ENCODE data around the gene SLC11A2.
A peak's percentile ranks its signal among the peaks of the same experiment; 100 is the strongest.
"Not testable (repeated sequence)": the region's sequence is repeated elsewhere in the genome, so short reads cannot be mapped to it uniquely, and the experiment has no call there.

SLC11A2 gene

DNA sequence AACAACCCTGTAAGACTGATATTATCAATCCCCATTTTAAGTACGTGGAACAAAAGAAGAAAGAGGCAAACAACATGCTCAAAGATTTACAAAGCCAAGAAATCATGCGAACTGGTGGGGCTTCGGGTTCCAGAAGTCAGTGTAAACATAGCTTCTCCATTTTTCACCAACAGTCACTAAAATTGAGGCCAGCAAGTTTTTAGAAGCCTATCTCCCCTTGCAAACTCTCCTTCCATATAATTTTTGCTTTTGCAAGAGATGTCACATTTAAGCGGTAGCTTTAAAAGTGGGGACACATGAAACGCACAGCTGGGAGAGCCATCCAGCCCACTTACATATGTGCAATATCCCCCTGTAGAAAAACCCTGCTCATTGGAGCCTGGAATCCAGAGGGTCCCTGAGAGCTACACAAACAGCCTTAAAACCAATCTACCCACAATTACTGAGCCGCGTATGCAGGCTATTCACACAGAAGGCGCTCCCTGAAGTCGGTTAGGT lies 797 bp downstream of the SLC11A2 start:
- DNase-seq, result no peak

DNA sequence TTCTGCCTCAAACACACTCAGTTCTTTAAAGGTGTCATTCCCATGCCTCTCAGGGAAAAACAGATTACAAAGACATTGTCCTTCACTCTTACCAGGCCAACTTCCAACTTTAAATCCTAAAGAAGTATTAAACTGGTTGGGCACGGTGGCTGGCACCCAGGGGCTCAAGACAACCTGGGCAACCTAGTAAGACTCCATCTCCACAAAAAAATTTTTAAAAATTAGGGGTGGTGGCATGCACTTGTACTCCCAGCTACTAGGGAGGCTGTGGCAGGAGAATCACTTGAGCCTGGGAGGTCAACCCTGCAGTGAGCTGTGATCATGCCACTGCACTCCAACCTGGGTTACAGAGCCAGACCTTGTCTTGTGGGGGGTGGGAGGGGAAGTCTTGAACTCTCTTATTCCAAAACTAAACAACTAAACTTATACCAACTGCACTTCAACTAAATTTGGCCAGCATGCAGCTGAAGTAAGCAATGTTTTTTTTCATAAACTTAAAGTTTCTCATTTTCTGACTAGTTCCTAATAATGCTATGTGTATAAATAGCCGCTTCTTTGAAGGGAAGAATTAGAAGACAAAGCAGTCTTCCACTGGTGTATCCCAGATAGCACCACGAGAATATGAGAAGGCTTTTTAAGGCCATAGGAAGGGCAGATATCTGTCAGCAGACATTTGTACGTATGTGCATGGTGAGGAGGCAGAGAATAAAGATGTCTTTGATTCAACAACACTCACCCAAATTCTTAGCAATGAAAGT lies 2.4 kb downstream of the SLC11A2 start:
- DNase-seq, result no peak

DNA sequence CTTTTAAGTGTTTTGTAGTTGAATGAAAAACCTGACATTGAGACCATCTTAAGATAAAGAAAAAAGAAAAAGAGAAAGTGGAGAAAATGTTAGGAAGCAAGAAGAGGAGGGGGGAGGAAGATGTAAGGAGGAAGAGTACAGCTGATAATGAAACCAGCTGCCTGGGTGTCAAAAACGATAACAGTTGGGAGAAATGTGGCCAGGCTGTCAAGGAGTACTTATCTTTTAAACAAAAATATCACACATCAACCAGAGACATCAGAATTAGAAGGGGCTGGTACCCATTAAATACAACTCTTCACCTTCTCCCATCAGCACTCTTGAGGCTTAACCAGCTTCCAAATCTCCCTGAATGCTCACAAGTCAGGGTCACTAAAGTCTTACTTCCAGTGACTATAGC lies 4.5 kb downstream of the SLC11A2 start:
- no peak for DNase-seq

DNA sequence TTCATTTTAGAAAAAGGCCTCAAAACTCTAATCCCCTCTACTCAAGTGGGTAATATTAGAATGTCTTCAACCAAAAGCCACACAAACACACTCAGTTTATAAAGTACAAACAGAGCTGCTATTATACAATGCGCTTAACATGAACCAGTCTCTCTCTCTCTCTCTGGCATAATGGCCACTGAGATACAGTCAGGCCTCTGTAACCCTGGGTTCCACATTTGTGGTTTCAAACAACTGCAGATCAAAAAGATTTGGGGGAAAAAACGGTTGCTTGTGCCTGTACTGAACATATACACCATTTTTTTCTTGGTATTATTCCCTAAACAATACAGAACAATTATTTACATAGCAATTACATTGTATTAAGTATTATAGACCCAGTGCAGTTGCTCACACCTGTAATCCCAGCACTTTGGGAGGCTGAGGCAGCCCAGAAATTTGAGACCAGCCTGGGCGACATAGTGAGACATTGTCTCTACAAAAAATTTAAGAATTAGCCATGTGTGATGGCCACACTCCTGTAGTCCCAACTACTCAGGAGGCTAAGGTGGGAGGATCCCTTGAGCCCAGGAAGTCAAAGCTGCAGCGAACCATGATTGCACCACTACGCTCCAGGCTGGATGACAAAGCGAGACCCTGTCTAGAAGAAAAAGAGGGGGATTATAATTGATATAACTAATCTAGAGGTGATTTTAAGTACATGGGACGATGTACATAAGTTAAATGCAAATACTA lies 5.6 kb downstream of the SLC11A2 start:
- DNase-seq, result no peak

DNA sequence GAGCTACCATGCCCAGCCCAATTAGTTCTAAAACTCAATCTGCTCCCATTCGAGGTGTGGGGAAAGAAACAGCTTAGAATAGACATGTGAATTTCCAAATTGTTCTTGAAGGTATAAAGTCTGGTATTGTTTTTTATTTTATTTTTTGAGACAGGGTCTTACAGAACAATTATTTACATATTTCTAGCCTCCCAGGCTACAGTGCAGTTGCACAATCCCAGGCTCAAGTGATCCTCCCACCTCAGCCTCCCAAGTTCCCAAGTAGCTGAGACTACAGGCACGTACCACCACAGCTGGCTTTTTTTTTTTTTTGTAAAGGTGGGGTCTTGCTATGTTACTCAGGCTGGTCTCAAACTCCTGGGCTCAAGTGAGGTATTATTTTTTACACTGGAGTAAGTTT lies 6.3 kb downstream of the SLC11A2 start:
- DNase-seq, result no peak

DNA sequence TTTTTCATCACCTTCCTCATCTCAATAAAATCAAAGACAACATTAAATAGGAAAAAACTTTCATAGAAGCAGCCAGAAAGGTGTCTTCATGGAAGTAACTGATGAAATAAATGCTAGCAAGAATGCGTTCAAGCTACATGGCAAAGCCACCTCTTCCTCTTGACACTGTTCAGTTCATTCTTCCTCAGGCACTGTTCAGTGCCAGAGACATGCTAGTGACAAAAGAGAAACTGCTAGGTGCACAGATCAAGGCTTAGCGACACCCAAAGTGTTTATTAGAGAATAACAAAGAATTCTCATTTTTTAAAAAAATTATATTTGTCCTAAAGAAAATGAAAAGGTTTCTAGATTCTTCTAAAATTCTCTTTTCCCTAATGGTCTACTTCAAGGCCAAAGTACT lies 7.2 kb downstream of the SLC11A2 start:
- DNase-seq, result no peak

DNA sequence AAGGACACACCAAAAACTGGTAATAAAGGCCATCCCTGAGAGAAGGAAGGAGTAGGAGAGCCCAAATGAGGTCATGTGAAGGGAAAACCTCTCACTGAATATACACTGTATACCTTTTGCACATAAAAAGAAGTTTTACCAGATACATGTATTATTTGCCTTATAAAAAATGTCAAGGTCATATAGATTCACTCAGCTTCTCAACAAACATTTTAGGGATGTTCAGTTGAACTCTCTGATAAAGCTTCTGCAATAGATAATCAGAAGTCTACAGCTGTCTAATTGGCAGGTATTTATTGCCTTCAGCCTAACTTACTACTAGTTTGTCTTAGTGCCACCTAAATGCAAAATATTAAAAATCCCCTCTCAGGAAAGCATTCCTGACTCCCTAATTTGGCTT lies 8.7 kb downstream of the SLC11A2 start:
- no peak for DNase-seq

DNA sequence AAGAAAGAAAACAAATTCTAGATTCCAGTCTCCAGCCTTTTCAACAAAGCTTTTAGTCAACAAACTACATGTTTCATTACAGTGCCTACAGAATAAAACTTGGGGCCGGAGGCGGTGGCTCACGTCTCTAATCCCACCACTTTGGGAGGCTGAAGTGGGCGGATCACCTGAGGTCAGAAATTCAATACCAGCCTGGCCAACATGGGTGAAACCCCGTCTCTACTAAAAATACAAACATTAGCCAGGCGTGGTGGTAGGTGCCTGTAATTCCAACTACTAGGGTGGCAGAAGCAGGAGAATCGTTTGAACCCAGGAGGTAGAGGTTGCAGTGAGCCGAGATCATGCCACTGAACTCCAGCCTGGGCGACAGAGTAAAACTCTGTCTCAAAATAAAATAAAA lies 11.7 kb downstream of the SLC11A2 start:
- DNase-seq, result not testable (repeated sequence)

DNA sequence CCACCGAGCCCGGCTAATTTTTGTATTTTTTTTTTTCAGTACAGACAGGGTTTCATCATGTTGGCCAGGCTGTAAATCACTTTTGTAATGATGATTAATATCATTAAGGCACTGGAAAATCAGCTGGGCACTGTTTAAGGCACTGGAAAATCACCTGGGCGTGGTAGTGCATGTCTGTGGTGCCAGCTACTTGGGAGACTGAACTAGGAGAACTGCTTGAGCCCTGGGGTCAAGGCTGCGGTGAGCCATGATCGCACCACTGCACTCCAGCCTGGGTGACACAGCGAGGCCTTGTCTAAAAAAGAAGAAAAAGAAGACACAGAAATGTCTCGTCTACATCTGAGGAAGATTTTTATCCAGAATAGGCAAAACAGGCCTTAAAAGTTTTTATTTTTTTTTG lies 12.7 kb downstream of the SLC11A2 start:
- DNase-seq, result no peak

DNA sequence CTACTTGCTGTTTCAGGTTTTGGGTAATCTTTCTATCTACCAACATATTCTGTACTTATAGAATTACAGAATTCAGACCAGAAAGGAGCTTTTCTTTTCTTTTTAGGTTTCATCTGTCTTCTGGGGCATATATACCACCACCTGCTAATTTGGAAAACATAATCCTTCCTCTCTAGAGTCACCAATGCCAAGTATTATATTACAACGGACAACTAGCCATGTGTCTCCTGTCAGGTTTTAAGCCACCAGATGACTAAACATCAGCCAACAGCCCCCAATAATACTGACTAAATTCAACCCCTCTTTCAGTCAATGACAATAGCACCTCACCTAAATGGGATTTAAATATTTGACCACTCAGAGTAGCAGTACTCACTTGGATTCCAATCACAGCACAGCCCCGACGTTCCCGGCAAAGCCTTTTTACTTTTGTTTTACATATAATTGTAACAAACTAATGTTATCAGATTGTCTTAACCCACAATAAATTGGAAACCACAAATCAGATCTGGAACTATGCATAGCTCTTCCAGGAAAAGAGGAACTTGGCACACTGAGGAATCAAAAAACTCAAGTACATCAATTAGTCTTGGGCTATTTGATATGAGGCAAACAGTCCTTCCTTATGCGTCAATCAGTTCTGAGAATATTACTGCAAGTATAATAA lies 13.5 kb downstream of the SLC11A2 start:
- no peak for DNase-seq

DNA sequence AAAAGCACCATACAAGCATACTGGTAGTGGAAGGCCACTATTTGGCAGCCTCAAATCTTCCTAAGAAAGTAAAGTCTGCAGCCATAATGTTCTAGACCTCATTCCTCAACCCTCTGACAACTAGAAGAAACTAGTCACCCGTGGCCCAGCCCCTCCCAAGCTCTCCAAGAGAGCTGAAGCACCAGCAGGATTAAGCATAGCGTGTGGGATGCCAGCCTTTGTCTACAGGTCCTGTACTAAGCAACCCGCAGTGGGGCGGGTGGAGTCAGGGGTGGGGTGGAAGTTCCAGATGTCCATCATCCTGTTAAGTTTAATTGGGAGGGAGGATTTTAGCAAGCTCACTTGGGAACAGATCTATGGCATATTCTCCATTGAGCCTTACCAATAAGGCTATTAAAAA lies 14.2 kb downstream of the SLC11A2 start:
- no peak for DNase-seq

DNA sequence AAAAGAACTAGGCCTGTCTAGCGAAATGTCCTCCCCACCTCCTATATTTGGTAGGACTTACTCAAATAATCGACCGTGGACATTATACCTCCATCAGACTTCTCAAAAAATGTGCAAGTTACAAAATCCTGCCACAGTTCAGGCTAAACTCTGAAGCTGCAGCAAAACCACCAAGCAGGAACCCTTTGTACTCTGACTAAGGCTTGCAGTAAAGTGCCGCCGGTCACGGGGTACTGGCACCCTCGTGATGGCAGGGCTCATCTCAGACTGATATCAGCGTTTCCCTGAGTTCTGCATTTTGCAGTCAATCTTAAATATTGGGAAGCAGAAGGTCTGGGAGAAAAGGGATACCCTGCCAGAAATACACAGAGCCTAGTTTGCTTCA lies 17.1 kb downstream of the SLC11A2 start:
- DNase-seq, result peak in 4 of 5 donors; percentile 31 to 43 (median 39)

DNA sequence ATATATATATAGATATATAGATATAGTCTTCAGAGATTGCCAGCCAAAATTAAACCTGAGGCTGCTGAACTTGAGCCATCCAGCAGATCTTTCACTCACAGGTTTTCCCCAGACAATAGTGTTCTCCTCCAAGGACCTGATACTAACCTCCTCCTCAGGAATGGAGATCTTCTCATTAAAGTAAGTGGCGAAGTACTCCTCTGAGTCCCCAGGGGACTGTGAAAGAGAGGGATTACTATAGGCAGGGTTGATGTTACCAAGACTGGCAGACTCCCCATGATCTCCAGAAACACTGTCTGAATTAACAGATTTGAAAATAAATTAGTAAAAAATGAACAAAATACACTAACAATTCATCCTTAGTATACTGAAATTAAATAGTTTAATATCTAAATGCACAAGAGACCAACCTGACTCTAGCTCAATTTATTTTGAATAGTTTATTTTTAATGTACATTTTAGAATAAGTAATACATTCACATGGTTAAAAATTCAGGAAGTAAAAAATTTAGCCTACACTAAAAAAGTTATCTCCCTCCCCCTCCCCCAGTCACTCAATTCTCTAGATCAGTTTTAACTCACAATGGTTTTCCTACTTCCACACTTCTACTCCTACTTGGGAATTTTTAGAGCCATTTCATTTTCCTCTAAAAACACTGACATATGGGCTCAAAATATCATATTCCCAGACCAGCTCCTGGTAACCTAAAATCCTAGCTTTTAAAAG lies 17.7 kb downstream of the SLC11A2 start:
- DNase-seq, result no peak

DNA sequence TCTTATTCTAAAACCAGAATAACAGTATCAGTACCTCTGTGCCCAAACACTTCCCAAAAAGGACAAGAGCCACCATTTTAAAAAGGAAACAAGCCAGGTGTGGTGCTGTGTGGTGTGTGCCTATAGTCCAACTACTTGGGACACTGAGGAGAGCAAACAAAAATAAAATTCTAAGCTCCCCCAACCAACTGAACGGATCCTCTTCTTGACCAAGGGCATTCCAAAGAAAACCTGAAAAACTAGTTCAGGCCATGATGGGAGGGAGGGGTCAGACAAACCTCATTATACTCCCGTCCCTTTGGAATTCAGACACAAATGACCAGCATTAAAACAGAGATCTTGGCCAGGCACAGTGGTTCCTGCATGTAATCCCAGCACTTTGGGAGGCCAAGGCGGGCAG lies 20.5 kb downstream of the SLC11A2 start:
- DNase-seq, result no peak

DNA sequence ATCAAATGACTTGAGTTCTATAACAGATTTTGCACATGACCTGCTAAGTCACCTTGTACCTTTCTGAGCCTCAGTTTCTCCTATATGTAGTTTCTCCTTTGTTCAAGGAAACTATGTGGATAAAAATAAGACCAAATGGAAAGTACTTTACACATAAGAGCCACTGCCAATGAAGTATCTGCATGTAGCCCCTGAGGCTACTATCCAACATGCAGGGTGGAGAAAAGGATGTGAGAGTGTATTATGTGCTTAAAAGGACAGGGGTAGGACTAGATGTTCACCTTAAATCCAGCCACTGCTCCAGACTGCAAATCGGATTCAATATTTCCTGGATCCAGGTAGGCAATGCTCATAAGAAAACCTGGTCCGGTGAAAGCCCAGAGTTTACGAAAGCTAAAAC lies 21.2 kb downstream of the SLC11A2 start:
- DNase-seq, result no peak

DNA sequence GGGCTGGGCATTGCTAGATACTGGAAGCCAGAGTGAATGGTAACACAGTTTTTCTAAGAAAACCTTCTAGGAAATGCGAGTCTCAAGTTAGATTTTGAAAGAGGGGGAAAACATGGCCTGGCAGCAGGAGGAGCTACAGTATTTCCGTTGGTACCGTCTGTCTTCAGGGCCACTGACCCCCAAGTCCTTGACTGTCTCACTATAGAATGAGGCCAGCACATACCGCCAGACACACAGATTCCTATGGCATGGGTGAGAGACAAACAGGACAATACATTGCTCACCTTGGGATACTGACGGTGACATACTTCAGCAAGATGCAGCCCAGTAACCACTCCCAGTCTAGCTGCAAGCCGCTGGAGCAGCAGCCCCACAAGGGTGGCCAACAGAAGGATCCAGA lies 21.7 kb downstream of the SLC11A2 start:
- DNase-seq, result no peak

DNA sequence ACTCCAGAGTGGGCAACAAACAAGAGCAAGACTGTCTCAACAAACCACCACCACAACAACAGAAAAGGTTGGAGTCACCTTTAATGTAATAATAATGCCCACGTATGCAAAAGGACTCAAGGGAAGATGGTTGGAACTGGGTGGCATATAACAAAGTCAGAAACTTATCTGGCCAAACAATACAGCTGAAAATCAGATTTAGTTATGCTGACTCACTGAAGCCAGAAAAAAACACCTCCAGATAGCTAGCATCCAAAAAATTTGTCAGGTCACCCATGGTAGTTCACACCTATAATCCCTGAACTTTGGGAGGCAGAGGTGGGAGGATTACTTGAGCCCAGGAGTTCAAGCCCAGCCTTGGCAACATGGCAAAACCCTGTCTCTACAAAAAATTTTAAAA lies 24.4 kb downstream of the SLC11A2 start:
- DNase-seq, result no peak

DNA sequence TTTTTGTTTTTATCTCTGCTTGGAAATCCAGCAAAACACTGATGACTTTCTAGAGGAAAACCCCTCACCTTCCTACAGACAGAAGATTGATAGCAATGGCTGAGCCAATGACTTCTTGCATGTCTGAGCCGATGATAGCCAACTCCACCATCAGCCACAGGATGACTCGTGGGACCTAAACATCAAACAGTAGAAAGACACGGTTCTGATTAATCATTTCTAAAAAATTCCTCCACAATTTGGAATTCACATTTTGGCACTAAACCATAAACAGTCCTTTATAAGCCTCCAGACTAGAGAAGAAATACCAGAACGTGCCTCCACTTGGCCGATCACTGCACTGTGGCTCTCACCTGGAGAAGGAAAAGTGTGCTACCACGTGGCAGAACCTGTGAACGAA lies 25.9 kb downstream of the SLC11A2 start:
- no peak for DNase-seq

DNA sequence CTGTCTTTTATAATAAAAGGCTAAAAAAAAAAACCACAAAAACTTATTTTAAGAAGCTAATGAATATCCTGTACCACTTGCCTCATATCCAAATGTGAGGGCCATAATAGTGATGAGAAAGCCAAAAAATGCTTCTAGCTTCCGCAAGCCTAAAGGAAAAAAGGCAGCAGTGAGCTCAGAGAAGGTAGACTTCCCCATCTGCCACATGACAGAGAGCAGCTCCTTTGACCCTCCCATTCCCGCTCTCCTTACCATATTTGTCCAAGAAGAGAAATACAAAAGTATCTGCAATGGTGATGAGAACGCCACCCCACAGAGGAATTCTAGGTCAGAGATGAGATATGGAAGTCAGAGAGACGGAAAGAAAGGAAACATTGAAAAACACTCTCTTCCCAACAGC lies 27.1 kb downstream of the SLC11A2 start:
- DNase-seq, result no peak

DNA sequence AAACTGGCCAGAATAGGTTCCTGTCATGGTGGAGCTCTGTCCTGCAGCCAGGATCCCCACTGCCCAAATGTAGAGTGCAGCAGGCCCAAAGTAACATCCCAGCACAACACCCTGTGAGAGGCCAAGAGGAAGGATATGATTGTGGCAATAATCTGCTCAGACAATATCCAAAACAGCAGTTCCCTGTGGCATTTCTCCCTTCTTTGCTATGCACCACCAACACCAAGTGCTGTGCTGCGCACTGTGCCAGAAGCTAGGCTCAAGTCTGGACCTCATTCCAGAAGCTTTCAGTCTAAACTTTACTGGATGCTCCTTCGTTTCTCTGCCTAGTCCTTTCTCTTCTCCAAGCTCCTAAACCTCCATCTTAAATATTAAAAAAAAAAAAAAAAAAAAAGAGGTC lies 33.4 kb downstream of the SLC11A2 start:
- no peak for DNase-seq

DNA sequence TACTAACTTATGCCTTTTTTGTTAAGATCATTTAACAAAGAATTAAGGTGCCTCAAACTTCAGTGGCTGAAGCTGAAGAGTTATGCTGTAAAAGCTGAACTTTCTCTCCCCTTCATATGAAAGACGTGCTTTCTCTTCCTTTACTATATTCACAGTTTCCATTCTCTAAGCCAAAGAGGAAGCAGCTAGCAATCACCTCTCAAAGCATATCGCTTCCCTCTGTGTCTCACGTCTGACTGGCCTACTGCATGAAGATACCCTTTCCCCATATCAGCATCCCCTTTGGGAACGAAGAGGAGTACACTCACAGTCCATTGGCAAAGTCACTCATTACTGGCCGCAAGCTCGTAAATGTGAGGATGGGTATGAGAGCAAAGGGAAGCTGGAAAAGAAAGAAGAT lies 34.9 kb downstream of the SLC11A2 start:
- DNase-seq, result no peak

DNA sequence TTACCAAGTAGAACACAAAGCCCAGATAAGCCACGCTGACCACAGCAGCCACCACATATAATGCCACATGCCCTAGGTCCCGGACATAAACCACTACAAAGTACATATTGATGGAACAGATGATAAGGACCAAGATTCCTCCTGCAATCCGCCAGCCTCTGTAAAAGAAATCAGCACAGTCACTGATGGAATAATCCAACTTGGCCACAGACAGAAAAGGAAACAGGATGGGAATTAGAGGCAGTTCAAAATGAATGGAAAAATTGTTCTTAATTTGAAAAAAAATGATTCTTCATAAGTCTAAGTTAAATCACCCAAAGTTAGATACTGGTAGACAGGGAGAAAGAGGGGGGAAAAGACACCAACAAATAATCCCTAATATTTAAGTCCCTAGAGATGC lies 35.4 kb downstream of the SLC11A2 start:
- DNase-seq, result no peak

DNA sequence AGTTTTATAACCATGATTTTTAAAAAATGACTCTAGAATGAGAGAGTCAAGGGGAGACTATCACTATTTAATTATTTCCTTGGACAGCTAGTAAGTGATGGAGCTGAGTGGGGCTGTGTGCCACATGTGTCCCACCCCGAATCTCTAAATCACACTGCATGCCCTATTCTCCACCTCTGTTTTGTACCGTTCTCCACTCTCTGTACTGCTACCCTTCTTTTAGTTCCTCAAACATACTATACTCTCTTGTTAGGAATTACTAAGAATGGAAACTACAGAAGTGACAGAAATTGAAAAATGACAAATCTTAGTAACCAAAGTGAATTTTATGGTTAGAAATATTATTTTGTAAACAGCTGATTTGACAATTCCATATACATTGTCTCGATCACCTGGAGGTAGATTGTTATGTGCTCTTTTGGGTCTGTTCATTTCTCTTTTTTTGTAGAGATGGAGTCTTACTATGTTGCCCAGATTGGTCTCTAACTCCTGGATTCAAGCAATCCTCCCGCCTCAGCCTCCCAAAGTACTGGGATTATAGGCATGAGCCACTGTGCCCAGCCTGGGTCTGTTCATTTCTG lies 35.9 kb downstream of the SLC11A2 start:
- no peak for DNase-seq

All from T-helper 1 cell (primary cell).